ENCODE data around the gene KRTAP5-9. TPM values are rescaled to one million over a fixed set of nuclear protein-coding genes. Genes with fewer than 3 reads are reported as not detected.
"Not testable (repeated sequence)": the region's sequence is repeated elsewhere in the genome, so short reads cannot be mapped to it uniquely, and the experiment has no call there.

The KRTAP5-9 gene
- total RNA-seq (2014; rRNA removed; shearing (Covaris generic)), result not detected in 2 replicates

DNA sequence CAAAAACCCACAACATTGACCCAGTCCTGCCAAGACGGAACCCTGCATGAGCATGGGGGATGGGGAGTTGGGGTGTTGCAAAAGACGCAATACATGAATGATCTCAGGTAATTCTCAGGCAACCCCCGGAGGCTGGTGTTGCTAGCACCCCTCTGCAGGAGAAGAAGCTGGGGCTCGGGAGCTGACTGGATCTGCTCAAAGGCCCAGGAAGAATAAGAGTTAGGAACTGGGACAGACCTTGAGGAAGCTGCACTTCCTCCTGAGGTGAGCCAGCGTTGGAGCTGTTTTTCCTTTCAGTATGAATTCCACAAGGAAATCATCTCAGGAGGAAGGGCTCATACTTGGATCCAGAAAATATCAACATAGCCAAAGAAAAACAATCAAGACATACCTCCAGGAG is at the start of gene KRTAP5-9:
Gene KRTAP5-9 (plus strand): TSS at position 301 of the 400 bp plus-strand sequence. CDS start 238 bp downstream, outside the sequence.
- no peak for DNase-seq (ENCODE audit: low read depth)

DNA sequence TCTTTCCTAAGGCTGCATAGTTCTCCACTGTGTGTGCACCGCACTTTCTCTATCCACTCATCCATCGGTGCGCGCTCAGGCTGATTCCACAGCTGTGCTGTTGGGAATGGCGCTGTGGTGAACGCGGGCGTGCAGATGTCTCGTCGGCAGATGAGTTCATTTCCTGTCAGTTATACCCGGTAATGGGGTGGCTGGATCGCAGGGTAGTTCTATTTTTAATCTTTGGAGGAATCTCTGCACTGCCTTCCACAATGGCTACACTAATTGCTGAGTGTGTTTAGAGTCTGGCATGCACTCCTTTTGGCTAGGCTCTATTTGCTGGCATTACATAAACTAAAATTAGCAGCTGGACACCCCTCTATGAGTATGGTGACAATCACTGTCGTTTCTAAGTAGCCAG is 49.1 kb upstream of the KRTAP5-9 start:
- no peak for DNase-seq (ENCODE audit: low read depth)

DNA sequence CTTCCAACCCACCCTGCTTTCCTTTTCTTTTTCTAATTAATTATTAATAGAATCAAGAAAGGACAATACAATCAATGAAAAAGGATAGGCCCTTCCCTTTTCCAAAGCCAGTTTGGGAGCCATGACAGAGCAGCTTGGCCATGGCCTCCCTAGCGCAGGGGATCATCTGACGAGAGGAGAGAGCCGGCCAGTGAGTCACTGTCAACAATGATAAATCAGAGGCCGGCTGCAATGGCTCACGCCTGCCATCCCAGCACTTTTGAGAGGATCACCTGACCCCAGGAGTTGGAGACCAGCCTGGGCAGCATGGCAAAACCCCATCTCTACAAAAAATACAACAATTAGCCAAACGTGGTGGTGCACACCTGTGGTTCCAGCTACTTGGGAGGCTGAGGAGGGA is 48.7 kb upstream of the KRTAP5-9 start:
- DNase-seq (ENCODE audit: low read depth), result peak; percentile 8

GRCh38 chr11:71500601-71501021 is 47.6 kb upstream of the KRTAP5-9 start:
- DNase-seq (ENCODE audit: low read depth), result peak; percentile 4

- DNase-seq (ENCODE audit: low read depth), result no peak
These were observed 46.9 kb upstream of the KRTAP5-9 start for GRCh38 chr11:71501071-71501985.

DNA sequence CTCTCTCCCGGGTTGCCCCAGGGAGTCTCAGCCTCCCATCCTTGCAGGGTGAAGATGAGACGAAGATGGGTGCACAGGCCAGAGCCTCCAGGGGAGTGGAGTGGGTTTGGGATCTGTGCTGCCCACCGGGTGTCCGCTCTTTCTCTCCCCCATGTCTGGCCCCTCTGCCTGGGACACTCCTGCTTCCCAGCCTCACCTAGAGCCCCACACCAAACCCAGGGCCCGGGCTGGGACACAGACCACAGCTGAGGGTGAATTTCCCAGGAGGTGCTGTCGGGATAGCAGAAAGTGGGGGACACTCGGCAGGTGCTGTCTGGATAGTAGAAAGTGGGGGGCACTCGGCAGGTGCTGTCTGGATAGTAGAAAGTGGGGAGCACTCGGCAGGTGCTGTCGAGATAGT is 46.2 kb upstream of the KRTAP5-9 start:
- no peak for DNase-seq (ENCODE audit: low read depth)

- no peak for DNase-seq (ENCODE audit: low read depth)
These were observed 45.3 kb upstream of the KRTAP5-9 start for GRCh38 chr11:71502871-71503435.

DNA sequence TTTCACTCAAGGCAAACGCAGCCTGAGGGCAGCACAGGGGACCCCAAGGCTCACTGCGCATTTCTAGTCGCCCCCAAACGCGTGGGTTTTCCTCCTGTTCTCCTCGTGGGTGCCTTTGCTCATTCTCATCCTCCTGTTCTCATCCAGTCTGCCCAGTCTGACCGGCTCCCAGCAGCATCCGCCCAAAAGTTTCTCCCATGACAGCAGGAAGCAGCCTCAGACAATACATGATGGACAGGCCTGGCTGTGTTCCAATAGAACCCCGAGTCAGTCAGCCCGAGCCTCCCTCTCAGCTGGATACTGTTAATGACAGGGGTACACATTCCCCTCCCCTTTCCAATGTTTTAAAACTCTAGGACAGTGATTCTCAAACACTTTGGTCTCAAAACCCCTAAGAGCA is 43.7 kb upstream of the KRTAP5-9 start:
- DNase-seq (ENCODE audit: low read depth), result no peak

GRCh38 chr11:71505001-71505400 is 43.2 kb upstream of the KRTAP5-9 start:
- no peak for DNase-seq (ENCODE audit: low read depth)

DNA sequence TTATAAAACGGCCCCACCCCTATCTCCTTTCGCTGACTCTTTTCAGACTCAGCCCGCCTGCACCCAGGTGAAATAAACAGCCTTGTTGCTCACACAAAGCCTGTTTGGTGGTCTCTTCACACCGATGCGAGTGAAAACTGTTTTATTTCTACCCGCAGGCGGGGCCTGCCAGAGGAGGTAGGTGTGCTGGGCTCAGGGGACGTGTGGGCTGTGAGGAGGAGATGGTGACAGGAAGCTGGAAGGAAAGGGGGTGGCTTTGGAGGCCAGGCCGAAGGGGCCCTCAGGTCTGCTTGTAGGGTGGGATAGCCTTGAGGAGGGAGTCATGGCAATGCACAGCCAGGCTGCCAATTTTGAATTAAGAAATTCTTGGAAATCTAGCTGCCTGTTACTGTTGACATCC is 42.4 kb upstream of the KRTAP5-9 start:
- DNase-seq (ENCODE audit: low read depth), result no peak

- no peak for DNase-seq (ENCODE audit: low read depth)
These were observed 41.1 kb upstream of the KRTAP5-9 start for GRCh38 chr11:71507102-71507501.

DNA sequence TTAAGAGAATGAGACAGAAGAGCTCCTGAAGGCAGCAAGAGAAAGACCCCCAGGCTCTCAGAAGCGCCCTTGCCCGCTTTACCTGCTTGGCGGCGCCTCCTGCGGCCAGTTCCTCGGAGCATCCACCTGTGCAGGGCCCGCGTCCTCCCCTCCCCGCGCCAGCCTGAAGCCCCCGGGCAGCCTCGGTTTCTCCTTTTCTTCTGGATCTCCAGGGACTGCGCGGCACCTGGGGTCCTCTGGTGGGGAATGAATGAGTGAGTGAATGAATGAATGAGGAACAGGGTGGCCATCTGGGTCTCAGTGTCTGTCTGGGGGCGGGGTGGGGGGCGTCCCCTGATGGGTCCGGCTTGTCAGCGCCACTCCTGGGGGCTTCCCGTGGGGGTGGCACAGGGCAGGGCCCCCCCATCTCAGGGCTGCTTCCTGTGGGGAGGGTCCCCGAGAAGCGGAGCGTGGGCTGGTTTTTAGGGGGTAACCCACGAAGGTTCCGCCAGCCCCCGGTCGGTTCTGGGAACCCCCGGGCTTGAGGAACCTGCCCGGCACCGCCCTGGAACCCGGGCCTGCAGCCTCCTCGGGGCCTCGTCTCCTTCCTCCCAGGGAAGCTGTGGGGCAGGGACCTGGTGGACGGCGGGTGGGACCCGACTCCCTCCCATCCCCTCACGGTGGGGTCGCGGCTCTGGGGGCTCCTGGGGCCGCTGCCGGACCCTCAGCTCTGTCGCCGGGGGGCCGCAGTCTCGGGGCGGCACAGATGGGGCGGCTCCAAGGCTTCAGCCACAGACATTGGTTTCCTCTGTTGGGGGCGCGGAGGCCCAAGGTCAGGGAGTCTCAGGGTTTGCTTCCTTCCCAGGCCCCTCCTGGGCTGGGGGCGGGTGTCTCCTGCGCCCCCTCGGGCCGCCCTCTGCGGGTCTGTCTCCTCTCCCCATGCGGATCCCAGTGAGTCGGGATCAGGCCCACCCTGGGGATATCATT is 29.4 kb upstream of the KRTAP5-9 start:
- no peak for DNase-seq (ENCODE audit: low read depth)

- DNase-seq (ENCODE audit: low read depth), result no peak
These were observed 28.7 kb upstream of the KRTAP5-9 start for GRCh38 chr11:71519546-71519945.

GRCh38 chr11:71525188-71525937 is 22.9 kb upstream of the KRTAP5-9 start:
- DNase-seq (ENCODE audit: low read depth), result no peak

GRCh38 chr11:71525938-71526495 is 22.2 kb upstream of the KRTAP5-9 start:
- DNase-seq (ENCODE audit: low read depth), result no peak

DNA sequence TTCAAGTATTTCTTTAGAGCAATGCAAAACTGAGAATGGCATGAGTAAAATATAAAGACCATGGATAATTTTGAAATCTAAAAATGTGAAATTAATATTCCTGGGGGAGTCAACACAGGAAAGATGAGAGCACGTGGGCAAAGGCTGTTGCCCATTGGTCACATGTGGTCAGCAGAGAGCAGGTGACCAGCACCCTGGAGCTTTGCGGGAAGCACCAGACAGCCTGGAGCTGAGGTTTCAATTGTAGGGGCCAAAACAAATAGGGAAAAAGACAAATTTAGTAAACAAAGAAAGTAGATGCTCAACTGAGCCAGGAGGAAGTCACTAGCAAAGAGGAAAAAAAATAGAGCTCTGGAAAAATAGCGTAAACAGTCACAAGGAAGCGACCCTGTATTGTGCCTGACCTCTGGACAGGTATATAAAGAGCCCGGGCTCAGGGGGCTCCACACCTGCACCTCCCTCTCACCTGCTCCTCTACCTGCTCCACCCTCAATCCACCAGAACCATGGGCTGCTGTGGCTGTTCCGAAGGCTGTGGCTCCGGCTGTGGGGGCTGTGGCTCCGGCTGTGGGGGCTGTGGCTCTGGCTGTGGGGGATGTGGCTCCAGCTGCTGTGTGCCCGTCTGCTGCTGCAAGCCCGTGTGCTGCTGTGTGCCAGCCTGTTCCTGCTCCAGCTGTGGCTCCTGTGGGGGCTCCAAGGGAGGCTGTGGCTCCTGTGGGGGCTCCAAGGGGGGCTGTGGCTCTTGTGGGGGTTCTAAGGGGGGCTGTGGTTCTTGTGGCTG is 21.2 kb upstream of the KRTAP5-9 start, which contains the start of gene KRTAP5-7:
Gene KRTAP5-7 (plus strand): TSS at position 472 of the 780 bp plus-strand sequence. CDS start 34 bp downstream, at position 506.
- not testable (repeated sequence) for DNase-seq (ENCODE audit: low read depth)

DNA sequence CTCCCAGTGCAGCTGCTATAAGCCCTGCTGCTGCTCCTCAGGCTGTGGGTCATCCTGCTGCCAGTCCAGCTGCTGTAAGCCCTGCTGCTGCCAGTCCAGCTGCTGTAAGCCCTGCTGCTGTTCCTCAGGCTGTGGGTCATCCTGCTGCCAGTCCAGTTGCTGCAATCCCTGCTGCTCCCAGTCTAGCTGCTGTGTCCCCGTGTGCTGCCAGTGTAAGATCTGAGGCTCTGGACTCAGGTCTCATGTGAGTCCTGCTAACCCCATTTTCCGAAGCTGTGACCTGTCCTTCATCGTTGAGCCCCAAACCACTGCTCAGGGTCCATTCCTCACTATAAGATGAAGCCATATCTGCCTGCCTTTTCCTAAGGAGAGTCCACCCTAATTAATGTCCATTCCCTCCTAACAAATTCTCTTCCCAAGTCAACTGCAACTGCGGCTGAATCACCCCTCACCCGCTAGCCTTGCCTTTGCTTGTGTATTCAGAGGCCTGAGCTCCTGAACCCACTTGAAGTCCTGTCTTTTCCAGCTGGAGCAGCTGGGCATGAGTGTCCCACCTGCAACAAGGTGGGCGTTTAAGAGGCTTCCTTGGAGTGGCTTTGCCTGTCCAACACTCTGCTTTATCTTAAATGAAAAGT is 20.5 kb upstream of the KRTAP5-9 start:
- no peak for DNase-seq (ENCODE audit: low read depth)

- DNase-seq (ENCODE audit: low read depth), result no peak
These were observed 17.6 kb upstream of the KRTAP5-9 start for GRCh38 chr11:71530602-71531001.

- DNase-seq (ENCODE audit: low read depth), result no peak
These were observed 16.1 kb upstream of the KRTAP5-9 start for GRCh38 chr11:71532036-71532610.
